GM18951 (cell line): ENCODE data around the gene GATAD1.
A peak's percentile ranks its signal among the peaks of the same experiment; 100 is the strongest.
"Not testable (repeated sequence)": the region's sequence is repeated elsewhere in the genome, so short reads cannot be mapped to it uniquely, and the experiment has no call there.

ENCODE experiments used
- POLR2A ChIP-seq: IDR thresholded peaks from 4 replicates; pipeline ENCODE4 v1.6.1; 2011; ENCODE audit warnings: mild to moderate bottlenecking; ENCODE audit not compliant: insufficient read length, insufficient read depth; ENCODE audit errors: extremely low read depth
- in situ Hi-C: fragments of 300-500 bp; cut with MboI; formaldehyde crosslinking; loops from one replicate; pipeline ENCODE4 v1.12.0; 2022; ENCODE audit warnings: low sequenced_read_pairs, mixed read lengths, inconsistent platforms; ENCODE audit not compliant: unreplicated experiment

GATAD1 gene

GRCh38 chr7:92447345-92448204 lies at the start of gene GATAD1:
Gene GATAD1, plus strand, starts transcription at chr7:92447482. Its CDS starts 248 bp downstream, at chr7:92447730.
- in situ Hi-C loops = loop anchor here (25.0 kb wide), 2 partner anchors 610 to 615 kb away; no protein-coding TSS in a partner anchor
- TF ChIP-seq POLR2A = peak; percentile 71

- in situ Hi-C loops = no loop called here
- no peak for TF ChIP-seq POLR2A
Measured at GRCh38 chr7:92397542-92397941, 49.7 kb upstream of the GATAD1 start.

GRCh38 chr7:92400013-92400412 lies 47.3 kb upstream of the GATAD1 start:
- in situ Hi-C loops = no loop called here

GRCh38 chr7:92402920-92403759 lies 44.1 kb upstream of the GATAD1 start:
- in situ Hi-C loops = no loop called here
- no peak for TF ChIP-seq POLR2A

More at GRCh38 chr7:92400013-92400412, 47.3 kb upstream of the GATAD1 start:
- TF ChIP-seq POLR2A = no peak

- in situ Hi-C loops = no loop called here
- TF ChIP-seq POLR2A = no peak
Measured at GRCh38 chr7:92403760-92404074, 43.6 kb upstream of the GATAD1 start.

GRCh38 chr7:92404170-92404614 lies 43.1 kb upstream of the GATAD1 start:
- no peak for TF ChIP-seq POLR2A
- in situ Hi-C loops = no loop called here

GRCh38 chr7:92409357-92409756 lies 37.9 kb upstream of the GATAD1 start:
- no peak for TF ChIP-seq POLR2A
- in situ Hi-C loops = no loop called here

- in situ Hi-C loops = not testable (repeated sequence)
Measured at GRCh38 chr7:92410162-92410561, 37.1 kb upstream of the GATAD1 start.

GRCh38 chr7:92412745-92413144 lies 34.5 kb upstream of the GATAD1 start:
- TF ChIP-seq POLR2A = no peak
- in situ Hi-C loops = no loop called here

GRCh38 chr7:92413550-92413949 lies 33.7 kb upstream of the GATAD1 start:
- no peak for TF ChIP-seq POLR2A
- in situ Hi-C loops = no loop called here

- TF ChIP-seq POLR2A = no peak
- in situ Hi-C loops = no loop called here
Measured at GRCh38 chr7:92415225-92415624, 32.1 kb upstream of the GATAD1 start.

GRCh38 chr7:92417913-92418312 lies 29.4 kb upstream of the GATAD1 start:
- no peak for TF ChIP-seq POLR2A
- in situ Hi-C loops = no loop called here

- TF ChIP-seq POLR2A = no peak
- in situ Hi-C loops = no loop called here
Measured at GRCh38 chr7:92421676-92422435, 25.4 kb upstream of the GATAD1 start.
